Measurements from ENCODE around the gene GPC5.

- TF ChIP-seq CTCF (IDR thresholded peaks at IDR 0.05 in 4 of 5, conservative IDR thresholded peaks at IDR 0.05 in 1 of 5): no peak
- no peak for TF ChIP-seq POLR2A (IDR thresholded peaks at IDR 0.05)
These were observed 261.6 kb downstream of the GPC5 start for GRCh38 chr13:91660076-91660415.

All from gastrocnemius medialis (tissue), 4 donors.